BJ (cell line): ENCODE results near the gene EN1. TPM values are rescaled to one million over a fixed set of nuclear protein-coding genes. Genes with fewer than 3 reads are reported as not detected.

Source experiments
- CTCF ChIA-PET: fragments of 350-600 bp; formaldehyde crosslinking; extraction: SDS; loops from one replicate; lab custom pipeline; 2021; ENCODE audit warnings: antibody characterized with exemption, inconsistent platforms; lab: Yijun Ruan, JAX
- POLR2A ChIA-PET: fragments of 300-600 bp; sonication (Branson Sonifier 250); formaldehyde crosslinking; extraction: SDS; loops from one replicate; lab custom pipeline; 2021; ENCODE audit warnings: antibody characterized with exemption; lab: Charles Lee
- DNase-seq: peaks from one replicate; pipeline ENCODE4 v3.0.0-alpha.2; 2011; ENCODE audit warnings: low read depth
- H3K27me3 ChIP-seq: 2 replicates; pipeline ENCODE4 v1.6.0; 2011; ENCODE audit warnings: low read length; ENCODE audit not compliant: control insufficient read depth, insufficient read depth
- H3K36me3 ChIP-seq: 2 replicates; pipeline ENCODE4 v1.5.1; 2011; ENCODE audit warnings: low read length; ENCODE audit not compliant: control insufficient read depth, insufficient read depth
- H3K4me3 ChIP-seq: 2 replicates; pipeline ENCODE4 v1.5.1; 2011; ENCODE audit warnings: low read depth, mild to moderate bottlenecking, control low read depth, low read length
- CTCF ChIP-seq: IDR thresholded peaks from 2 replicates; pipeline ENCODE4 v1.5.1; 2011; ENCODE audit warnings: low read depth, mild to moderate bottlenecking, control low read depth, inconsistent platforms, low read length, moderate library complexity; ENCODE audit not compliant: insufficient read depth
- polyA plus RNA-seq: library from polyadenylated mRNA; depleted of rRNA; stranded (reverse); fragments of >200 nt; gene quantifications from 2 replicates; pipeline ENCODE4 v1.2.3, GENCODE V29; 2011

The EN1 gene
- polyA plus RNA-seq, 1 experiment = not detected

- POLR2A ChIA-PET = no interaction called here
- CTCF ChIA-PET = no interaction called here
- no peak for TF ChIP-seq CTCF
- peaks cover 4% of the 10 kb centered on the region for H3K27me3 ChIP-seq
- no peak for DNase-seq
- no peaks in the 10 kb centered on the region for H3K36me3 ChIP-seq
- H3K4me3 ChIP-seq = no peak overlapping the region
These were observed 30.0 kb downstream of the EN1 start for GRCh38 chr2:118817469-118817868.

- ChIA-PET POLR2A (no interaction called here), CTCF (interaction anchor here (1.0 kb wide), 1 partner anchor 39 kb away, joined by 3 read pairs; no protein-coding TSS in a partner anchor)
- TF ChIP-seq CTCF = no peak
- no peak for DNase-seq
- peaks cover 2% of the 10 kb centered on the region for H3K27me3 ChIP-seq
- no peaks in the 10 kb centered on the region for H3K36me3 ChIP-seq
- no peak overlapping the region for H3K4me3 ChIP-seq
These were observed 30.8 kb downstream of the EN1 start for GRCh38 chr2:118816669-118817068.

GRCh38 chr2:118815731-118816130, 31.7 kb downstream of the EN1 start:
- Histone ChIP-seq H3K4me3 (no peak overlapping the region), H3K36me3 (no peaks in the 10 kb centered on the region), H3K27me3 (peaks cover 2% of the 10 kb centered on the region)
- DNase-seq = no peak
- POLR2A ChIA-PET = no interaction called here
- CTCF ChIA-PET = interaction anchor here (1.0 kb wide), 1 partner anchor 40 kb away, joined by 3 read pairs; no protein-coding TSS in a partner anchor
- no peak for TF ChIP-seq CTCF

GRCh38 chr2:118815314-118815713, 32.1 kb downstream of the EN1 start:
- no peak overlapping the region for H3K4me3 ChIP-seq
- CTCF ChIA-PET = no interaction called here
- POLR2A ChIA-PET = no interaction called here
- H3K27me3 ChIP-seq = peaks cover 2% of the 10 kb centered on the region
- no peaks in the 10 kb centered on the region for H3K36me3 ChIP-seq
- no peak for TF ChIP-seq CTCF
- DNase-seq = no peak

- ChIA-PET CTCF (interaction anchor here (1.3 to 1.5 kb wide), 2 partner anchors 13 to 41 kb away, joined by 3 to 4 read pairs; no protein-coding TSS in a partner anchor), POLR2A (no interaction called here)
- H3K27me3 ChIP-seq = peaks cover 2% of the 10 kb centered on the region
- no peak for DNase-seq
- no peak overlapping the region for H3K4me3 ChIP-seq
- H3K36me3 ChIP-seq = no peaks in the 10 kb centered on the region
- no peak for TF ChIP-seq CTCF
These were observed 33.1 kb downstream of the EN1 start for GRCh38 chr2:118814368-118814767.
